Fibroblast of lung (primary cell): Measurements from ENCODE around the gene CBFA2T3. TPM values are rescaled to one million over a fixed set of nuclear protein-coding genes. Genes with fewer than 3 reads are reported as not detected.

ENCODE experiments used
- DNase-seq, 2 donors: peaks; one replicate each; pipeline versions ENCODE4 v3.0.0 to v3.0.0-alpha.2; 2010; ENCODE audit warnings: low read depth in 2 of 2
- H2AFZ ChIP-seq: 2 replicates; pipeline ENCODE4 v1.5.1; 2012; ENCODE audit warnings: low read length, control low read depth, inconsistent platforms
- H3K27ac ChIP-seq: 2 replicates; pipeline ENCODE4 v1.5.1; 2011; ENCODE audit warnings: low read length, control low read depth; ENCODE audit not compliant: insufficient read depth
- H3K27me3 ChIP-seq: 2 replicates; pipeline ENCODE4 v1.5.1; 2011; ENCODE audit warnings: mild to moderate bottlenecking, low read length; ENCODE audit not compliant: control insufficient read depth, insufficient read depth
- H3K36me3 ChIP-seq: 2 replicates; pipeline ENCODE4 v1.5.1; 2011; ENCODE audit warnings: low read length; ENCODE audit not compliant: control insufficient read depth, insufficient read depth
- H3K4me1 ChIP-seq: 2 replicates; pipeline ENCODE4 v1.5.1; 2011; ENCODE audit warnings: low read length; ENCODE audit not compliant: control insufficient read depth, insufficient read depth; ENCODE audit errors: extremely low read depth
- H3K4me2 ChIP-seq: 2 replicates; pipeline ENCODE4 v1.5.1; 2011; ENCODE audit warnings: low read length, control low read depth; ENCODE audit not compliant: insufficient read depth; ENCODE audit errors: extremely low read depth
- H3K4me3 ChIP-seq, 4 experiments: fragments of 200-600 bp in 1 of 4; sonication (generic) in 1 of 4; replicated peaks in 1 of 4; 2 replicates each; pipeline ENCODE4 v1.5.1; 2011 to 2016; ENCODE audit warnings: low read length in 4 of 4, low read depth in 3 of 4, mild to moderate bottlenecking in 3 of 4, control low read depth in 2 of 4, inconsistent platforms in 1 of 4, mixed read lengths in 1 of 4; ENCODE audit not compliant: insufficient read depth in 1 of 4; ENCODE audit errors: control extremely low read depth in 1 of 4
- H3K79me2 ChIP-seq: 2 replicates; pipeline ENCODE4 v1.5.1; 2012; ENCODE audit warnings: mild to moderate bottlenecking, low read length, inconsistent platforms; ENCODE audit not compliant: control insufficient read depth, insufficient read depth
- H3K9ac ChIP-seq: 2 replicates; pipeline ENCODE4 v1.5.1; 2011; ENCODE audit warnings: mild to moderate bottlenecking, low read length, control low read depth; ENCODE audit not compliant: insufficient read depth
- H3K9me3 ChIP-seq: 2 replicates; pipeline ENCODE4 v1.5.1; 2012; ENCODE audit warnings: low read depth, low read length; ENCODE audit not compliant: control insufficient read depth, insufficient read depth
- H4K20me1 ChIP-seq: 2 replicates; pipeline ENCODE4 v1.5.1; 2011; ENCODE audit warnings: low read length; ENCODE audit not compliant: control insufficient read depth, insufficient read depth; ENCODE audit errors: extremely low read depth
- EZH2 ChIP-seq: IDR thresholded peaks from 2 replicates; pipeline ENCODE4 v1.5.1; 2012; ENCODE audit warnings: low read length, control low read depth, mild to moderate bottlenecking; ENCODE audit errors: missing control alignments
- polyA plus RNA-seq, 2 donors: library from polyadenylated mRNA; depleted of rRNA in 1 of 2; stranded (reverse) in 1 of 2; unstranded in 1 of 2; fragments of >200 nt; gene quantifications; 2 replicates each; pipeline ENCODE4 v1.2.1, GENCODE V29; 2011 to 2012; ENCODE audit warnings: missing spikeins in 1 of 2
- total RNA-seq: library from RNA; depleted of rRNA; stranded (reverse); fragments of >200 nt; gene quantifications from 2 replicates; pipeline ENCODE4 v1.2.1, GENCODE V29; 2014
- TF ChIP-seq, protein P1 (sequence below), 2 donors: IDR thresholded peaks in 1 of 2; conservative IDR thresholded peaks in 1 of 2; 1 replicate in 1 of 2; 2 replicates in 1 of 2; pipeline ENCODE4 v1.5.1; 2011 to 2012; ENCODE audit warnings: low read length in 2 of 2, control low read depth in 1 of 2, inconsistent platforms in 1 of 2, low read depth in 1 of 2, mild to moderate bottlenecking in 1 of 2

The CBFA2T3 gene
- total and polyA plus RNA-seq, 2 donors (not counting 1 experiment from before 2014, with no cell fraction given) = under 0.01 to 0.05 TPM

DNA sequence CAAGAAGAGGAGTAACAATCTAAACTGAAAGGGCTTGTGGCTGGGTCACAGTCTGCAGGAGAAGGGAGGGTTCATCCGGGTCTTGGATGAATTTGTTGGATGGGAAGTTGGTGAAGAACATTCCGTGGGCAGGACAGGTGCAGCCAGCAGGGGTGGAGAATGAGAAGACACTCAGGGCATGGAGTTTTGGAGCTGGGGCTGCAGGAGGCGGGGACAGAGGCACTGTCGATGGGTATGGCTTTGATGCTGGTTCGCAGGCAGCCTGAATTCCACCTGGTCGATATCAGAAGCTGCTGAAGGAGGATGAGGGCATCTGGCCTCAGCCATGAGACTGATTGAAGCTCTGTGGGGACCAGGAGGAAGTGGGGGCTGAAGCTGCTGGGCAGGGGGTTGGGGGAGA, 36.1 kb upstream of the CBFA2T3 start:
- Histone ChIP-seq H2AFZ (no peak overlapping the region), H3K4me2 (no peak overlapping the region), H3K27ac (no peak overlapping the region), H3K9me3 (no peaks in the 10 kb centered on the region), H3K9ac (no peak overlapping the region), H3K4me3 (no peak overlapping the region), H4K20me1 (no peaks in the 10 kb centered on the region), H3K36me3 (no peaks in the 10 kb centered on the region), H3K4me1 (no peaks in the 10 kb centered on the region), H3K79me2 (no peaks in the 10 kb centered on the region), H3K27me3 (no peaks in the 10 kb centered on the region)
- no peak for DNase-seq
- TF ChIP-seq, protein P1, sequence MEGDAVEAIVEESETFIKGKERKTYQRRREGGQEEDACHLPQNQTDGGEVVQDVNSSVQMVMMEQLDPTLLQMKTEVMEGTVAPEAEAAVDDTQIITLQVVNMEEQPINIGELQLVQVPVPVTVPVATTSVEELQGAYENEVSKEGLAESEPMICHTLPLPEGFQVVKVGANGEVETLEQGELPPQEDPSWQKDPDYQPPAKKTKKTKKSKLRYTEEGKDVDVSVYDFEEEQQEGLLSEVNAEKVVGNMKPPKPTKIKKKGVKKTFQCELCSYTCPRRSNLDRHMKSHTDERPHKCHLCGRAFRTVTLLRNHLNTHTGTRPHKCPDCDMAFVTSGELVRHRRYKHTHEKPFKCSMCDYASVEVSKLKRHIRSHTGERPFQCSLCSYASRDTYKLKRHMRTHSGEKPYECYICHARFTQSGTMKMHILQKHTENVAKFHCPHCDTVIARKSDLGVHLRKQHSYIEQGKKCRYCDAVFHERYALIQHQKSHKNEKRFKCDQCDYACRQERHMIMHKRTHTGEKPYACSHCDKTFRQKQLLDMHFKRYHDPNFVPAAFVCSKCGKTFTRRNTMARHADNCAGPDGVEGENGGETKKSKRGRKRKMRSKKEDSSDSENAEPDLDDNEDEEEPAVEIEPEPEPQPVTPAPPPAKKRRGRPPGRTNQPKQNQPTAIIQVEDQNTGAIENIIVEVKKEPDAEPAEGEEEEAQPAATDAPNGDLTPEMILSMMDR (conservative IDR thresholded peaks at IDR 0.05 in 1 of 2, IDR thresholded peaks at IDR 0.05 in 1 of 2; ENCODE audit: low read depth in 1 of 2, low read length in 2 of 2) = no peak
- TF ChIP-seq EZH2 = no peak

DNA sequence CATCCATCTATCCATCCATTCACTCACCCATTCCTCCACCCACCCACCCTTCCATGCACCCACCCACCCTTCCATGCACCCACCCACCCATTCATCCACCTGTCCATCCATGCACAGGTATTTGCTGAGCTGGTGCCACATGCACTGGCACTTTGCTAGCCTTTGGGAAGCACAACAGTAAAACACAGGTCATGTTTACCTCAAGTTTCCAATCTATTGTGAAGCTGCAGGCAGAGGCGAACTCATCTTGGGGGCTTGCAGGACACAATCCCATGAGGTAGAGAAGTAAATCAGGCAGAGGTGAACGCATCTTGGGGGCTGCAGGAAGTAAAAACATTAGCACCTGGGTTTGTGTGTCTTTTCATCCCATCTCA, 35.6 kb upstream of the CBFA2T3 start:
- DNase-seq = no peak
- Histone ChIP-seq H3K4me3 (no peak overlapping the region), H2AFZ (no peak overlapping the region), H3K4me2 (no peak overlapping the region), H3K9ac (no peak overlapping the region), H4K20me1 (no peaks in the 10 kb centered on the region), H3K27ac (no peak overlapping the region), H3K36me3 (no peaks in the 10 kb centered on the region), H3K4me1 (no peaks in the 10 kb centered on the region), H3K79me2 (no peaks in the 10 kb centered on the region), H3K27me3 (no peaks in the 10 kb centered on the region), H3K9me3 (no peaks in the 10 kb centered on the region)
- TF ChIP-seq, protein P1 (conservative IDR thresholded peaks at IDR 0.05 in 1 of 2, IDR thresholded peaks at IDR 0.05 in 1 of 2; ENCODE audit: low read depth in 1 of 2, low read length in 2 of 2) = no peak
- TF ChIP-seq EZH2 = no peak

DNA sequence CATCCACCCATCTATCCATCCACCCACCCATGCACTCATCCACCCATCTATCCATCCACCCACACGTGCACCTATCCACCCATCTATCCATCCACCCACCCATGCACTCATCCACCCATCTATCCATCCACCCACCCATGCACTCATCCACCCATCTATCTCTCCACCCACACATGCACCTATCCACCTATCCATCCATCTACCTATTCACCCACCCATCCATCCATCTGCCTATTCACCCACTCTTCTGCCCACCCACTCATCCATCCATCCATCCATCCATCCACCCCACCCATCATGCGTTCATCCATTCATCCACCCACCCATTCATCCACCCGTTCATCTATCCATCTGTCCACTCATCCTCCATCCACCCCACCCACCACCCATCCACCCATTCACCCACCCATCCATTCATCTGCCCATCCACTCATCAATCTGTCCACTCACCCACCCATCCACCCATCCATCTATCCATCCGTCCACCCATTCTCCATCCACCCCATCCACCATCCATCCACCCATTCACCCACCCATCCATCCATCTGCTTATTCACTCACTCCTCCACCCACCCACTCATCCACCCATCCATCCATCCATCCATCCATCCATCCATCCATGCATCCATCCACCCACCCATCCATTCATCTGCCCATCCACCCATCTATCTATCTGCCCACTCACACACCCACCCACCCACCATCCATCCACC, 35.1 kb upstream of the CBFA2T3 start:
- no peaks in the 10 kb centered on the region for H3K79me2 ChIP-seq
- TF ChIP-seq EZH2 = no peak
- TF ChIP-seq, protein P1 (conservative IDR thresholded peaks at IDR 0.05 in 1 of 2, IDR thresholded peaks at IDR 0.05 in 1 of 2; ENCODE audit: low read depth in 1 of 2, low read length in 2 of 2) = no peak
- H3K4me3 ChIP-seq = no peak overlapping the region
- H3K4me2 ChIP-seq = no peak overlapping the region
- H3K9ac ChIP-seq = no peak overlapping the region
- no peak overlapping the region for H3K27ac ChIP-seq
- no peaks in the 10 kb centered on the region for H4K20me1 ChIP-seq
- H3K36me3 ChIP-seq = no peaks in the 10 kb centered on the region
- no peak overlapping the region for H2AFZ ChIP-seq
- no peaks in the 10 kb centered on the region for H3K9me3 ChIP-seq
- no peaks in the 10 kb centered on the region for H3K4me1 ChIP-seq
- H3K27me3 ChIP-seq = no peaks in the 10 kb centered on the region
- DNase-seq = no peak
